ENCODE data around the gene TCOF1.
A peak's percentile ranks its signal among the peaks of the same experiment; 100 is the strongest.

Gene TCOF1

GRCh38 chr5:150350524-150351344 is 6.8 kb upstream of the TCOF1 start:
- peak; percentile 17 for DNase-seq

GRCh38 chr5:150352244-150353031 is 5.1 kb upstream of the TCOF1 start:
- no peak for DNase-seq

- DNase-seq, result no peak
These were observed 4.3 kb upstream of the TCOF1 start for GRCh38 chr5:150353032-150353675.

GRCh38 chr5:150355791-150356190 is 1.7 kb upstream of the TCOF1 start:
- DNase-seq, result no peak

GRCh38 chr5:150356575-150357294 is 762 bp upstream of the TCOF1 start:
- DNase-seq, result no peak

GRCh38 chr5:150358261-150359095 is 981 bp downstream of the TCOF1 start:
- DNase-seq, result no peak

- DNase-seq, result no peak
These were observed 3.8 kb downstream of the TCOF1 start for GRCh38 chr5:150361301-150361700.

- DNase-seq, result no peak
These were observed 5.7 kb downstream of the TCOF1 start for GRCh38 chr5:150363185-150363584.

- no peak for DNase-seq
These were observed 6.5 kb downstream of the TCOF1 start for GRCh38 chr5:150364004-150364403.

GRCh38 chr5:150368526-150368925 is 11.0 kb downstream of the TCOF1 start:
- DNase-seq, result no peak

GRCh38 chr5:150372639-150373038 is 15.1 kb downstream of the TCOF1 start:
- no peak for DNase-seq

- DNase-seq, result no peak
These were observed 17.2 kb downstream of the TCOF1 start for GRCh38 chr5:150374651-150375050.

- DNase-seq, result no peak
These were observed 19.6 kb downstream of the TCOF1 start for GRCh38 chr5:150376799-150377771.

GRCh38 chr5:150377964-150378694 is 20.6 kb downstream of the TCOF1 start:
- DNase-seq, result no peak

- DNase-seq, result no peak
These were observed 27.2 kb downstream of the TCOF1 start for GRCh38 chr5:150384701-150385100.

- DNase-seq, result no peak
These were observed 28.7 kb downstream of the TCOF1 start for GRCh38 chr5:150386024-150386855.

- no peak for DNase-seq
These were observed 32.2 kb downstream of the TCOF1 start for GRCh38 chr5:150389531-150390266.
